ENCODE data around the gene HMG20A. TPM values are rescaled to one million over a fixed set of nuclear protein-coding genes. Genes with fewer than 3 reads are reported as not detected.
A peak's percentile ranks its signal among the peaks of the same experiment; 100 is the strongest.

Gene HMG20A
- total RNA-seq, 1 donor from 2014 or later, result 32.0 TPM

- intact Hi-C loops (cut with micrococcal nuclease), result no loop called here
- DNase-seq (peak; percentile 83), ATAC-seq (peak; percentile 69)
Observed at GRCh38 chr15:77506311-77507142, 85.8 kb downstream of the HMG20A start.

GRCh38 chr15:77507143-77507897, 86.6 kb downstream of the HMG20A start:
- DNase-seq, result peak; percentile 83
- intact Hi-C loops (cut with micrococcal nuclease), result no loop called here
- peak; percentile 47 for ATAC-seq

GRCh38 chr15:77507911-77508310, 87.2 kb downstream of the HMG20A start:
- intact Hi-C loops (cut with micrococcal nuclease), result no loop called here
- peak; percentile 77 for DNase-seq
- peak; percentile 90 for ATAC-seq

DNA sequence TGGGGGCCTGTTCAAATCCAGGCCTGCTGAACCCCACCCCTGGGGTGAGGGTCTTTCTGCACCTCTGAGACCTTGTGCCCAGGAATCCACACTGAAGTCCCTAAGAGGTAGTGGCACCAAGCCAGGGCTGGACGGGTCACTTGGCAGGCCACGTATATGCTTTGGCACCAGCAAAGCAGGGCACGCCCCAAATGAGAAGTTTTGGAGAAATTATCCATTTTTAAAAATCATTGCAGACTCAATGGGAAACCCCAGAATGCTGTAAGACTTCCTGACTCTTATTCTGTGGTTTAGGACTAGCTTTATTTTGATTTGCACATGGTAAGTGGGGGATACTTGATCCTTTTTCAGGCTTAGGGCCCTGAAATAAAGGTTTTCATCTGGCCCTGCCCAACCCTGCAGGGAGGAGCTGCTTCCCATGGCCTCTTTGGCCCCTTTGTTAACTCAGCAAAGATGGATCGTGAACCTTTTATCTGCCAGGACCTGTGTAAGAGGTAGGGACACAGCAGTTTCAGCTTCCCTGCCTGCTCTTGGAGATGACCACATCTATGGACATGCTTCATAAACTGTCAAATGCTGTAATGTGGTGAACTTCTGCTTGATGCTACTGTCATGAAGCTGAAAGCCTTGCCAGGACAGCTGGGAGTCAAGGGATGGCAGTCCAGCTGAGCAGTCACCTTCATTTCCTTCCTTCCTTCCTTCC, 88.0 kb downstream of the HMG20A start:
- peak; percentile 76 for DNase-seq
- ATAC-seq, result peak; percentile 0
- intact Hi-C loops (cut with micrococcal nuclease), result no loop called here

GRCh38 chr15:77510066-77511057, 89.7 kb downstream of the HMG20A start:
- ATAC-seq (no peak), DNase-seq (no peak)
- intact Hi-C loops (cut with micrococcal nuclease), result no loop called here

DNA sequence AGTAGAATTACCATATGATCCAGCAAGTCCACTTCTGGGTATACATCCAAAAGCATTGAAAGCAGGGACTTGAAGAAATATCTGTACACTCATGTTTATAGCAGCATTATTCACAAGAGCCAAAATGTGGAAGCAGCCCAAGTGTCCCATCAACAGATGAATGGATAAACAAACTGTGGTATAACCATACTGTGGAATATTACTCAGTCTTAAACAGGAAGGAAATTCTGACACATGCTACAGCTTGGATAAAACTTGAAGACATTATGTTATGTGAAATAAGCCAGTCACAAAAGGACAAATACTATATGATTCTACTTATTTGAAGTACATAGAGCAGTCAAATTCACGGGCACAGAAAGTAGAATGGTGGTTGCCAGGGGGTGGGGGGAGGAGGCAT, 91.2 kb downstream of the HMG20A start:
- DNase-seq, result no peak
- intact Hi-C loops (cut with micrococcal nuclease), result no loop called here
- ATAC-seq, result no peak

DNA sequence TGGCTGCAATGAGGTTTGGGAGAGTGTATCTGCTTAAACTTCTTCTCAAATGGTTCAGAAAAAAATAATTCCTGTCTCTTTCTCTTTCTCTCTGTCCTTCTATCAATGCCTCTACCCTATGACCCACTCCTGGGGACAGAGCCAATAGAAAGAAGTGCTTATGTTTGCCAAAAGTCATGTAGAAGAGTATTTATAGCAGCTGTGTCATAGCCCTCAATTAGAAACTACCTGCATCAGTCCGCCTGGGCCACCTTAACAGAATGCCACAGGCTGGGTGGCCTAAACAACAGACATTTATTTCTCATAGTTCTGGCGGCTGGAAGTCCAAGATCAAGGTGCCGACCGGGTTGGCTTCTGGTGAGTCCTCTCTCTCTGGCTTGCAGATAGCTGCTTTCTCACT, 92.5 kb downstream of the HMG20A start:
- DNase-seq, result peak; percentile 44

GRCh38 chr15:77514641-77515402, 94.1 kb downstream of the HMG20A start:
- ATAC-seq (peak; percentile 4), DNase-seq (no peak)
- intact Hi-C loops (cut with micrococcal nuclease), result no loop called here

More for the DNA sequence above, 92.5 kb downstream of the HMG20A start:
- intact Hi-C loops (cut with micrococcal nuclease), result no loop called here
- ATAC-seq, result peak; percentile 82

GRCh38 chr15:77515613-77516012, 94.9 kb downstream of the HMG20A start:
- intact Hi-C loops (cut with micrococcal nuclease), result no loop called here
- no peak for DNase-seq
- no peak for ATAC-seq

GRCh38 chr15:77516076-77516475, 95.4 kb downstream of the HMG20A start:
- DNase-seq, result no peak
- intact Hi-C loops (cut with micrococcal nuclease), result no loop called here
- no peak for ATAC-seq

DNA sequence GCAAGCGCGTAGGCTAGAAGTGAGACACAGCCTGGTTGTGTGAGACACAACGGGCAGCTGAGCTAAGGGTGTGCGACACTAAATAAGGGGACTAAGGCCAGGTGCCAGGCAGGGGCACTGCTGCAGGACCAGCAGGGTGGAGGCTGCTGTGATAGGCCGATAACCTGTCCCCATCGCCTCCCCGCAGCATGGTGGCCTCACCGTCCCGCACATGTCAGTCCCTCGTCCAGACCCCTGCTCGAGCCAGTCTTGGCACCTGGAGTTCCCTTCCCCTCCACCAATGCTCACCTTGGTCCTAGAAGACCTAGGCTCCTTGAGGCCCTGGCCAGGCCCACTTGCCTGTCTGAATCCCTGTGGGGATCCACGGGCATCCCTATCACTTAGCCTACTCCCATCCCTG, 96.1 kb downstream of the HMG20A start:
- intact Hi-C loops (cut with micrococcal nuclease), result no loop called here
- ATAC-seq, result no peak
- no peak for DNase-seq

DNA sequence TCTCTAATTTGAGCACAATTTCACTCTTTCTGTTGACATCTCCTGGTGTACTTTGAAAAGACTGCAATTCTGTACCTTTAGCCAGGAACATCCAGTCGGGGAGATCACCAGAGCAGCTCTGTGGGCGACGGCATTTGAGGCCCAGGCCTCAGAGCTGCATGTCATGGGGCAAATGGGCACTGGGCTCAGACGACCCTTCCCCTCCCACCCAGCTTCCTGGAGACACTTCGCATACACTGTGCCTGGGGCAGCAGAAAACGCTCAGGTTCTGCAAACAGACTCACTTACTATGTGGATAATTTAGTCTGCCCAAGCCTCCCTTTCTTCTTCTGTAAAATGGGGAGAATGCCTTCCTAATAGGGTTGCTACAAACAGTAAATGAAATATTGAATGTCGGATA, 96.9 kb downstream of the HMG20A start:
- DNase-seq, result no peak
- intact Hi-C loops (cut with micrococcal nuclease), result no loop called here

GRCh38 chr15:77518458-77518857, 97.8 kb downstream of the HMG20A start:
- ATAC-seq, result no peak
- DNase-seq, result no peak
- intact Hi-C loops (cut with micrococcal nuclease), result no loop called here

More for the DNA sequence above, 96.9 kb downstream of the HMG20A start:
- no peak for ATAC-seq

- intact Hi-C loops (cut with micrococcal nuclease), result no loop called here
- no peak for DNase-seq
- no peak for ATAC-seq
Observed at GRCh38 chr15:77519540-77519939, 98.9 kb downstream of the HMG20A start.

DNA sequence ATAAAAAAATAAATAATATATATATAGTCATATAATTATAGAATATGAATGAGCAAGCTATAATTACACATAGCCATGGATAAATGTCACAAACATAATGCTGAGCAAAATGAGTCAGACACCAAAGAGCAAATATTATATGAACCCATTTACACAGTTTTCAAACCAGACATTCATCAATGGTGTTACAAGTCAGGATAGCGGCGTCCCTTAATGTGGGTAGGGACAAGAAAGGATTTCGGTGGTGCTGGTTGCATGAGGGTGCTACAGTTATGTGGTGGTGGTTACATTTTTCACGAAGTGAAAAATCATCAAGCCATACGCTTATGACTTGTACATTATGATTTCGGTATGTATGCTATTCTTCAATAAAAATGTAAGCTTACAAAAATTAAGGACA, 100.5 kb downstream of the HMG20A start:
- intact Hi-C loops (cut with micrococcal nuclease), result no loop called here
- ATAC-seq, result no peak
- DNase-seq, result no peak

GRCh38 chr15:77525400-77525811, 104.7 kb downstream of the HMG20A start:
- peak; percentile 13 for DNase-seq
- no peak for ATAC-seq
- intact Hi-C loops (cut with micrococcal nuclease), result no loop called here

DNA sequence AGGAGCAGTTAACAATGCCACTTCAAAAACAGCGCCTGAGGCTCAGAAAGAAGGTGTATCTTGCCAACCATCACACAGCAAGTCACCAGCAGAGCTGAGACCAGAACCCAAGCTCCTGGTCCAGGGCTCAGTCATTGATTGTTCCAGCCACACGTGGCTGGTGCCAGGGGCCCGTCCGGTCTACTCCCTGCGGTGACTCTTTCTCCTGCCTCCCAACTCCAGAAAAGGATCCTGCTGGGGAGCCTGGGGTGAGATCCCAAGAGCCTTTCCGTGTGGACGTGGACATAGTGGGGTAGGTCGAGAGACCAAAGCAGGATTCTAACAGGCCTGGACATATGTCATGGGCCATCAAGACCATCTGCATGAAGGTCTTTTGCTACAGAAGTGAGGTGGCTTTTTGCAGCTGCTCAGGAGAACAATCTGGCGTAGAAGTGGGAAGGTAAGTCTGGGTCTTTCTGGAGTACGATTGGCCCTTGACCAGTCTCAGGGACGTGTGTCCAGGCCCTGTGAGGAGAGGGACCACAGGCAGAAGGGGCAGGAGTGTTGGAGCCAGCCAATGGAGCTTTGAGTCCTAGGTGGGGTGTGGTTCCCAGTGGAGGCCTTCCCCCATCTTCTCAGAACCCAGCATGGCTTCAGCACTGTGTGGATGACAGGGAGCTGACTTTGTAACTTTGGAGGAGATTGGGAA, 105.4 kb downstream of the HMG20A start:
- no peak for ATAC-seq
- peak; percentile 16 for DNase-seq

More for the DNA sequence above, 105.4 kb downstream of the HMG20A start:
- intact Hi-C loops (cut with micrococcal nuclease), result no loop called here

Measured in left ventricle myocardium superior (tissue), 1 donor.